Skeletal muscle cell (primary cell): ENCODE data around the gene EGLN3.
"Not testable (repeated sequence)": the region's sequence is repeated elsewhere in the genome, so short reads cannot be mapped to it uniquely, and the experiment has no call there.

Source experiments
- DNase-seq: peaks from one replicate; pipeline ENCODE4 v3.0.0-alpha.2; 2010; ENCODE audit warnings: low read depth
- H3K4me3 ChIP-seq: 2 replicates; pipeline ENCODE4 v1.5.1; 2011; ENCODE audit warnings: low read depth, mild to moderate bottlenecking, control low read depth, low read length, moderate library complexity

The EGLN3 gene

DNA sequence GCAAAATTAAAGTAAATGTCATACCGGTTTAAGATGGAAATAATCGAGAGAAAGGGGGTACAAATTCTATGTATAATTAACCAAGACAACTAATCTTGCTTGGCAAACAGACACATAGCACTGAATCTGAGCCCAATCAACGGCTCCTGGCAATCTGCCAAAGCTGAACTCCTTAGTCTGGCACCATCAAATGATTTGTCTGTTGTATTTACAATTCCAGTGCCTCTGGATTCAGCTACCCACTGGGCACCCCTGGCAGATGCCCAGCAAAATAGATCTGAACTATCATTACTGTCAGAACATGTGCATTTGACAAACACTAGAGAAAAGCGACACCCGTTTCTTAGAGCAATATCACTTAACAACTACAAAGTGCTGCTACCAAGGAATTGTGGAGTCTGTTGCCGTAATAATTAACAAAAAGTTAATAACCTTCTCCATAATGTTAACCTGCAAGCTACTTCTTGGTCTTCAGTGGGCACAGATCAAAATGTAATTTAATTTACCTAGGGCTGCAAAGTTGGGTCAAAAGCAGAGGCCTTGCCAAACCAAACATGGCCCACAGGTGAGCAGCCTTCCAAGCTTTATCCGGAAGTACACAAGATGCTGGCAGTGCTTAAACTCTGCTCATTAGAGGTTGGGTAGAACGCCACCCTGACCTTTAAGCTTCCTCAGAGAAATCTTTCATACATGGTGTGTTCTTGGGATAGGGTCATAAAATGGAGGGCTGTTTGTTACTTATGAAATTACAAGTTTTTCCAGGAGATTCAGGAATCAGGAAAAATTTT lies 7.6 kb downstream of the EGLN3 start:
- no peak overlapping the region for H3K4me3 ChIP-seq
- DNase-seq: no peak

GRCh38 chr14:33941718-33942117 lies 9.2 kb downstream of the EGLN3 start:
- no peak for DNase-seq
- no peak overlapping the region for H3K4me3 ChIP-seq

- DNase-seq: no peak
- H3K4me3 ChIP-seq: no peak overlapping the region
These were observed 10.3 kb downstream of the EGLN3 start for GRCh38 chr14:33940561-33941011.

DNA sequence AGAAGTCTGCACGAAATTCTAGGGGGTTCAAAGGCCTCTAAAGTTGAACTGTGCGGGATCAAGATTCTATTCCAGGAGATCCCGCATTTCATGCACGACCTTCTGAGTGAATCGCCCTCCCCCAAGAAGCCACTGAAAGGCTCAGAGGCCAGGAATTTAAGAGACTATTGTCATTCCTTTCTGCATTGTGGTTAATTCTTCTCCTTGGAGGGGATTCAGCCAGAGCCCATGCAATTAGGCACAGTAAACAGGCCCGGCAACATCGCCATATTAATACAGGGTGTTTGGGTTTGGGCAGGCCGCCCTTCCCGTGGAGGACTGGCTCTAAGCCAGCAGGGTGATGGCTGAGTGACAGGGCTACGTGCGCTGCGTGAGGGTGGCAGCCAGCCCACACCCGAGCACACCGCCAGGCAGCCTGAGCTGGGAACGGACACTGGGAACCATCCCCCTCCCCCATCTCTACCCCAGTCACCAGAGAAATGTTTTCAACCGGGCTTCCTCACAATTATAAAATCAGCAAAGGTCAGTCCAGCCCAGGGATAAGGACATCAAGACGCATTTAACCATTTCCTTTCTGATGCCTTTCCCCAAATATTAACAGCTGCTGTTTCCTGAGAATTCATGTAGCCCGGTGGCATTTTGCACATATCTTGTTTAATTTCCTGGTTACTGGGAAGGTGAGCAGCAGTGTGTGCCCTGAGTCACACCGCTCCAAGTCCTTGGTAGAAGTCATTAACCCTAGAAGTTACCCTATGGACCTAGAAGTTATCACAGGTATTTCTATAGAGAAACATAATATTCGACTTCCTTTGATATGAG lies 12.5 kb downstream of the EGLN3 start:
- H3K4me3 ChIP-seq: no peak overlapping the region
- DNase-seq: no peak

DNA sequence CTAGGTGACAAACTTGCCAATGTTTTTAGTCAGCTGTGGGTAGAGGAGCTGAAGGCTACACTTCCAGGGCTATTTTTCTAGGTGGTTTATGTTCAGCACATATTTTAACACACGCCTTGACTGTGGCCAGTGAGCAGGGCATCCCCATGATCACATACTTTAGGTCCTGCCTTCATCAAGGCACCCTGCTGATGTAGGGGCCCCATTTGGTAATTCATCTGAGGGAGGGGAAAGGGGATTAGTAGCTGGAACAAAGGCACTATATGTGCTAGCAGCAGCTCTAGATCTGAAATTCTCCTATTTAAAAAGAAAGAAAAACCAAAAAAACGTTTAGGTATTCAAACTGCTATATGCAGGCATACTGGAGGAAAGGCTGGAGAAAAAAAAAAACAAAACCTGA lies 14.5 kb downstream of the EGLN3 start:
- DNase-seq: no peak
- H3K4me3 ChIP-seq: no peak overlapping the region

- DNase-seq: no peak
- no peak overlapping the region for H3K4me3 ChIP-seq
These were observed 15.9 kb downstream of the EGLN3 start for GRCh38 chr14:33934938-33935337.

- DNase-seq: no peak
- H3K4me3 ChIP-seq: no peak overlapping the region
These were observed 16.7 kb downstream of the EGLN3 start for GRCh38 chr14:33934043-33934750.

- no peak overlapping the region for H3K4me3 ChIP-seq
- DNase-seq: no peak
These were observed 17.4 kb downstream of the EGLN3 start for GRCh38 chr14:33933386-33933933.

DNA sequence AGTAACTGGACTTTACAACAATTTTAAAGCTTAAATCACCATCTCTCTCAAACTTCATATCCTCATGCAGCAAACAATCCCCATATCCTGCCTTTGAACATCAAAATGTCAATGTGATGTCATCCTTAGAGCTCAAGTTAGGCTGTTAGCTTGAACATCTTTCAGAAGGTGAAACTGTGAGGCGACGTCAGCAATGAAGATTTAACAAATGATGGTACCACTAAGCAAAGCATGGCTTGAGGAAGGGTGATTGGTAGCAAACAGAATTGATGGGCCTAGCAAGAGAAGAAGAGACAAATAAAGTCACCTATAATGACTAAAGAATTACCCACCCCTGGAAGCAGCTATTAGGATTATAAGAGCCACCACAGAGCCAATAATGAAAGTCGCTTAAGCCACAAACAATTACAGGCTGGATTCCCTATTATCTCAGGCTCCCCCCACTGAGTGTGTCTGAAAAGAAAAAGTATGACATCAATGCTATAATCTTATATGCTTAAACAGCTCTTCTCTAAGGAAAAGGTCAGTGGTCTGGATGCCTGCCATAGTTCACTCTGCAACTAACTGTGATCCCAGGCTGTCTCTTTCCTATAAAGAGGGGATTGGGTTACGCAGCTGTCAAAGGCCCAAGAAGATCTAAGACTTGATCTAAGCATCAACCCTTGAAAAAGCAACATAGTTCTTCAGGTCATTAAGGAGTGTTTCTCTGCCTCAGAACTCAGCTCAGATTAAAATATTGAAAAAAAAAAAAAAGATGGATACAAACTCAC lies 18.1 kb downstream of the EGLN3 start:
- peak; percentile 54 for DNase-seq

DNA sequence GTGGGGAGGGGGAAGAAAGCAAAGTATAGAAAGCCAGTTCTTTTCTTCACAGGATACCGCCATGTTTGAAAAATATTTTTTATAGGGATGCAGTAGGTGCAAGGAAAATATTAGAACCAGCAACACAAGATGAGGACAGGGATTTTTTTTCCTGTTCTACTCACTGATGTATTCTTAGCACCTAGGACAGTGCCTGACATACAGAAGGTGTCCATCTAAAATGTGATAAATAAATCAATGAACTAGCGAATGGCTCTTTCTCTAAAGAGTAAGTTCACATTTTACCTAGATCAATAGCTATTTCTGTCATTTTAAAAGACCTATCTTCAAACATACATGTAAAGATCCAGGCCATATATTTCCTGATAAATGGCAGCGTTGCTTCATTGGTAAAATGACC lies 18.8 kb downstream of the EGLN3 start:
- DNase-seq: no peak
- no peak overlapping the region for H3K4me3 ChIP-seq

More for the DNA sequence above, 18.1 kb downstream of the EGLN3 start:
- no peak overlapping the region for H3K4me3 ChIP-seq

DNA sequence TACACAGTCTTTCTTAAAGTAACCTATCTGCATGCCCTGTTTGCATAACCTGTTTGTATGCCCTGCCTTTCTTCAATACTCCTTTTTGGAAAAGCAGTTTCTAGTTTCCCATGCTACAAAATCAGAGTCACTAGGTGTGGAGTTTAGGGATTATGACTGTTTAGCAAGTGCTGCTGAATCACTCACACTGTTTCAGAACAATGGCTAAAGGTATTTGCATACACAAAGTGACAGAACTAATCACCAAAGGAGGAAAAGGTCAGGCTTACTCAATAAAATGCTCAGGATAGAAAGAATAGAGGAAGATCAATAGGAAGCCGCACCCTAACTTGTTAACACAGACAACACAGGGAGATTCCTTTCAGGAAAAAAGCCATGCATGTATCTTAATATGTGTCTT lies 19.4 kb downstream of the EGLN3 start:
- H3K4me3 ChIP-seq: no peak overlapping the region
- no peak for DNase-seq

DNA sequence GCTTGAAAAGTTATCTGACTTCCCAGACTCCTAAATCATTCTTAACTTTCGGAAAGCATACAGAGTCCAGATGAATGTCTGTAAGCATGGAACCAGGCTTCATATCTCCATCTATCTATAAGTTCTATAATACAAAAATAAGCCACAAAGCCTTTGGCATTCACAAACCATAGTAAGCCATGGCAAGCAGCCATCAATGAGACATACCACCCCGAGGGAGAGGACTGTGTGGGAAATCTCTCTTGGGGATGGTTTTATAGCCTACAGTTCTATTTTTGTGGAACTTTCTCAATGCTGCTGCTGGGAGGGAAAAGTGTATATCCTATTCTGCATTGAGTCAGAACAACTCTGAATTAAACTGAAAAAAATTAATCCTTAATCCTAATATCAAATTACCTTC lies 20.4 kb downstream of the EGLN3 start:
- no peak overlapping the region for H3K4me3 ChIP-seq
- no peak for DNase-seq

- no peak overlapping the region for H3K4me3 ChIP-seq
- no peak for DNase-seq
These were observed 21.0 kb downstream of the EGLN3 start for GRCh38 chr14:33929799-33930408.

DNA sequence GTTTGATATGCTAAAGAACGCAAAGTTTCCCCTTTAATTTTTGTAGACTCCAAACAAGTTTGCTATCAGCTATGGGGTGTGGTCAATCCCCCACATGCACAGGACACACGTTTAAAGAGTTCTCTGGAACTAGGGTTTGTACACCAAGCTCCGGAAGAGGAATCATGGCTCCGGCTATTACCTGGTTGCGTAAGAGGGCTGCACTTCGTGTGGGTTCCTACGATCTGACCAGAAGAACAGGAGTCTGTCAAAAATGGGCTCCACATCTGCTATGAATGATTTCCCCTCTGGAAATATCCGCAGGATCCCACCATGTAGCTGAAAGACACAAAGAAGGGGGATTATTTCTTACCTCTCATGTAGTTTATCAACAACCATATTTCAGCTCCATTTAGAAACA lies 22.0 kb downstream of the EGLN3 start:
- no peak overlapping the region for H3K4me3 ChIP-seq
- DNase-seq: no peak

- no peak for DNase-seq
- H3K4me3 ChIP-seq: no peak overlapping the region
These were observed 22.9 kb downstream of the EGLN3 start for GRCh38 chr14:33927944-33928343.

- not testable (repeated sequence) for H3K4me3 ChIP-seq, DNase-seq
These were observed 23.9 kb downstream of the EGLN3 start for GRCh38 chr14:33926967-33927366.

DNA sequence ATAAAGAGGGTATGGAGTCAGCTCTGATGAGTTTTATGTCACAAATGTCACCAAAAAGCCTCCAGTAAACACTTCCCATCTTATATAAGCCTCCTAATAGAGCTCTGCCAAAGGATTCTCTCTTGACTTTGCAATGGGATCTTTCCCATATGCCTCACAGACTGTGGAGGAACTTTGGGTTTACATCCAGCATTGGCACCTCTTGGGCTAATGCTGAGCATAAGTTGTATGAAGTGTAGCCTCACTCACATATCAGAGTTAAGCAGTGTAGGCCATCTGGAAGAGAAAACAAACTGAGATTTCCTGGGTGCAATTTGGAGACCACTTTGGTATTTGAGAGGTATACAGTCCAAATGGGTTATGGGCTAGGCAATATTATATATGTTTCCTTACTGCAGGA lies 24.9 kb downstream of the EGLN3 start:
- no peak for DNase-seq
- no peak overlapping the region for H3K4me3 ChIP-seq

DNA sequence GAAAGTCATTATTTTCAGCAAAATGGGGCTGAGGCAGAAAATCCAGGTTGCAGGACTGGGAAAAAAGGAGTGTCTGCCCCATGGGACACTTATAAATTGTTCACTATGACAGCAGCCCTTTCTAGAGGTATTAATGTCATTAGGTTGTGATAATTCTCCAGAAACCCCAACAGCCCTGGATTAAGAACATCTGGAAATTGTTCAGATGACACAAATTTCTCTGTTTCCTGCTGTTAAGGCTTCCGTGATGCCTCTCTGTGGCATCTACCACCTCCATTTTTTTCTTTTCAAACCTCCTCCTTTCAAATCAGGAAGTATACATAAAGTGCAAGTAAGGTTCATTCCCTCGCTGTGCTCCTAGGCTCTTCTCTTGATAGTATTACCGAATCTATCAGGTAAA lies 25.6 kb downstream of the EGLN3 start:
- no peak overlapping the region for H3K4me3 ChIP-seq
- DNase-seq: no peak
